ENCODE measurements around the gene ADCY1.

DNA sequence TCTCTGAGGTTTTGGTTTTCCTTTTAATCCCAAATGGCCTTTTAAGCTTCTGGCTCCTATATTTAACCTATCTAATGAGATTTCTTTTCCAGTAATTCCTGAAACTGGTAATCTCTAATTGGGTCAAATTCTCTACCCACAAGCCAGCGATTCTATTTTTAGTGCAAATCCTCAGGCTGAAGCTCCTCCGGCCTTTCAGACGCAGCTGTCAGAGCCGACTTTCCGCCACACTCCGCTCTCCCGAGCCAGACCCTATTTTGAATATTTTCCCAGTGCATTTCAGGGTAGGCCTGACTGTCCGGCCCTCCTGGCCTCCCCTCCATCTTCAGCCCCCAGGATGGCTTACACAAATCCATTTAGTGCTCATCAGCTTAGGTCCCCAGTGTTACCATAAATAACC lies 9.7 kb upstream of the ADCY1 start:
- TF ChIP-seq EZH2phosphoT487 (conservative IDR thresholded peaks at IDR 0.05; ENCODE audit: low read length) (no peak), CTCF (IDR thresholded peaks at IDR 0.05; ENCODE audit: insufficient read depth, low read length, poor library complexity, severe bottlenecking) (no peak)

All from SU-DHL-6 (cell line).